HG03280 (cell line): Measurements from ENCODE around the gene CSNK2B.

Experiments used
- ATAC-seq: cut with Tn5 transposase; IDR thresholded peaks from one replicate; pipeline ENCODE4 v1.9.1; 2021; ENCODE audit warnings: mild to moderate bottlenecking, moderate library complexity; ENCODE audit not compliant: unreplicated experiment

CSNK2B gene

GRCh38 chr6:31665501-31666336, at the start of gene CSNK2B:
CSNK2B (plus strand) TSS chr6:31666080; CDS start chr6:31666832, 752 bp downstream.
- ATAC-seq: peak; percentile 84

GRCh38 chr6:31617010-31617409, 48.9 kb upstream of the CSNK2B start:
- ATAC-seq: no peak

GRCh38 chr6:31619805-31620585, 45.9 kb upstream of the CSNK2B start:
- peak; percentile 83 for ATAC-seq

- ATAC-seq: peak; percentile 54
Measured at GRCh38 chr6:31620586-31621319, 45.1 kb upstream of the CSNK2B start, which contains the start of gene PRRC2A. PRRC2A (plus strand) TSS chr6:31620715; CDS start chr6:31622790, 2,075 bp downstream.

GRCh38 chr6:31621320-31621939, 44.5 kb upstream of the CSNK2B start:
- no peak for ATAC-seq

GRCh38 chr6:31621991-31622390, 43.9 kb upstream of the CSNK2B start:
- no peak for ATAC-seq

GRCh38 chr6:31622684-31623091, 43.2 kb upstream of the CSNK2B start:
- ATAC-seq: no peak

- ATAC-seq: no peak
Measured at GRCh38 chr6:31624070-31624469, 41.8 kb upstream of the CSNK2B start.

- ATAC-seq: no peak
Measured at GRCh38 chr6:31626952-31627351, 38.9 kb upstream of the CSNK2B start.

- ATAC-seq: no peak
Measured at GRCh38 chr6:31627690-31628287, 38.1 kb upstream of the CSNK2B start.

GRCh38 chr6:31629014-31629413, 36.9 kb upstream of the CSNK2B start:
- no peak for ATAC-seq

- ATAC-seq: no peak
Measured at GRCh38 chr6:31630177-31630934, 35.5 kb upstream of the CSNK2B start.

GRCh38 chr6:31631209-31631608, 34.7 kb upstream of the CSNK2B start:
- no peak for ATAC-seq

- no peak for ATAC-seq
Measured at GRCh38 chr6:31631681-31632278, 34.1 kb upstream of the CSNK2B start.

- ATAC-seq: no peak
Measured at GRCh38 chr6:31632279-31632946, 33.5 kb upstream of the CSNK2B start.

GRCh38 chr6:31633447-31633846, 32.4 kb upstream of the CSNK2B start:
- ATAC-seq: no peak

GRCh38 chr6:31634131-31634530, 31.7 kb upstream of the CSNK2B start:
- no peak for ATAC-seq

GRCh38 chr6:31634969-31635575, 30.8 kb upstream of the CSNK2B start:
- no peak for ATAC-seq
